CD14-positive monocyte (primary cell): Measurements from ENCODE around the gene FAM131B. TPM values are rescaled to one million over a fixed set of nuclear protein-coding genes. Genes with fewer than 3 reads are reported as not detected.
A peak's percentile ranks its signal among the peaks of the same experiment; 100 is the strongest.

ENCODE experiments used
- DNase-seq, 3 donors: peaks; one replicate each; pipeline ENCODE4 v3.0.0-alpha.2; 2011 to 2022
- H2AFZ ChIP-seq: 2 replicates; pipeline ENCODE4 v1.6.0; 2012; ENCODE audit warnings: mild to moderate bottlenecking, low read depth, low read length, inconsistent platforms; ENCODE audit not compliant: insufficient read depth, poor library complexity, severe bottlenecking
- H3K27ac ChIP-seq, 2 donors: 1 replicate in 1 of 2; 2 replicates in 1 of 2; pipeline ENCODE4 v1.5.1; 2012 to 2013; ENCODE audit warnings: low read length in 2 of 2, control low read depth in 1 of 2, inconsistent platforms in 1 of 2, low read depth in 1 of 2, mild to moderate bottlenecking in 1 of 2
- H3K27me3 ChIP-seq, 2 donors: one replicate each; pipeline versions ENCODE4 v1.6.0 to v1.6.1; 2011 to 2013; ENCODE audit warnings: low read length in 2 of 2; ENCODE audit not compliant: control insufficient read depth in 2 of 2, insufficient read depth in 2 of 2
- H3K36me3 ChIP-seq, 2 donors: replicated peaks in 1 of 2; 1 replicate in 1 of 2; 2 replicates in 1 of 2; pipeline versions ENCODE4 v1.5.1 to v1.6.1; 2012 to 2013; ENCODE audit warnings: low read length in 2 of 2, control low read depth in 1 of 2, inconsistent platforms in 1 of 2, mild to moderate bottlenecking in 1 of 2; ENCODE audit not compliant: insufficient read depth in 2 of 2, control insufficient read depth in 1 of 2
- H3K4me1 ChIP-seq, 2 donors: 1 replicate in 1 of 2; 2 replicates in 1 of 2; pipeline versions ENCODE4 v1.5.1 to v1.6.1; 2012 to 2013; ENCODE audit warnings: low read length in 2 of 2, control low read depth in 1 of 2, inconsistent platforms in 1 of 2, mild to moderate bottlenecking in 1 of 2, moderate library complexity in 1 of 2; ENCODE audit not compliant: insufficient read depth in 2 of 2, control insufficient read depth in 1 of 2
- H3K4me2 ChIP-seq: replicated peaks from 2 replicates; pipeline ENCODE3; 2012; ENCODE audit warnings: low read length, moderate library complexity, mild to moderate bottlenecking; ENCODE audit not compliant: poor library complexity, severe bottlenecking; ENCODE audit errors: extremely low read depth
- H3K4me3 ChIP-seq, 3 experiments: fragments of 200-600 bp in 1 of 3; sonication (generic) in 1 of 3; replicated peaks in 1 of 3; 1 replicate in 2 of 3; 2 replicates in 1 of 3; pipeline ENCODE4 v1.5.1; 2011 to 2013; ENCODE audit warnings: low read length in 3 of 3, mild to moderate bottlenecking in 3 of 3, control low read depth in 2 of 3, low read depth in 2 of 3, inconsistent platforms in 1 of 3, moderate library complexity in 1 of 3
- H3K79me2 ChIP-seq: 2 replicates; pipeline ENCODE4 v1.6.0; 2012; ENCODE audit warnings: mild to moderate bottlenecking, control low read depth, inconsistent platforms, low read length, moderate library complexity; ENCODE audit not compliant: insufficient read depth
- H3K9ac ChIP-seq: 2 replicates; pipeline ENCODE4 v1.6.0; 2017; ENCODE audit warnings: low read length, mild to moderate bottlenecking; ENCODE audit not compliant: insufficient read depth, poor library complexity, severe bottlenecking
- H3K9me3 ChIP-seq, 2 donors: replicated peaks in 1 of 2; 1 replicate in 1 of 2; 2 replicates in 1 of 2; pipeline versions ENCODE4 v1.5.1 to v1.6.1; 2012 to 2013; ENCODE audit warnings: low read length in 2 of 2, control low read depth in 1 of 2; ENCODE audit not compliant: control insufficient read depth in 1 of 2, insufficient read depth in 1 of 2
- H4K20me1 ChIP-seq: 2 replicates; pipeline ENCODE4 v1.6.0; 2012; ENCODE audit warnings: mild to moderate bottlenecking, low read length, control low read depth, moderate library complexity; ENCODE audit not compliant: insufficient read depth
- H3K27ac Mint-ChIP-seq, 7 donors: one replicate each; pipeline ENCODE4 v1.8.0; 2020; ENCODE audit warnings: mild to moderate bottlenecking in 7 of 7, mixed read lengths in 7 of 7, moderate library complexity in 6 of 7, inconsistent platforms in 2 of 7
- H3K27me3 Mint-ChIP-seq, 3 donors: one replicate each; pipeline ENCODE4 v1.8.0; 2021 to 2022; ENCODE audit warnings: low read depth in 3 of 3, mild to moderate bottlenecking in 3 of 3, mixed read lengths in 3 of 3, moderate library complexity in 3 of 3, inconsistent platforms in 1 of 3
- H3K36me3 Mint-ChIP-seq, 2 donors: one replicate each; pipeline ENCODE4 v1.8.0; 2020; ENCODE audit warnings: mixed read lengths in 2 of 2, inconsistent platforms in 1 of 2, mild to moderate bottlenecking in 1 of 2
- H3K4me1 Mint-ChIP-seq: one replicate; pipeline ENCODE4 v1.8.0; 2020; ENCODE audit warnings: mild to moderate bottlenecking, mixed read lengths
- H3K4me3 Mint-ChIP-seq, 2 donors: one replicate each; pipeline ENCODE4 v1.8.0; 2020; ENCODE audit warnings: mild to moderate bottlenecking in 2 of 2, mixed read lengths in 2 of 2, moderate library complexity in 1 of 2
- H3K9me3 Mint-ChIP-seq, 7 donors: one replicate each; pipeline ENCODE4 v1.8.0; 2020 to 2022; ENCODE audit warnings: mixed read lengths in 7 of 7, mild to moderate bottlenecking in 6 of 7, moderate library complexity in 6 of 7, inconsistent platforms in 2 of 7
- CTCF ChIP-seq: fragments of 200-600 bp; IDR thresholded peaks from one replicate; pipeline ENCODE4 v1.8.0; 2022; ENCODE audit warnings: antibody characterized with exemption, mild to moderate bottlenecking
- WGBS: methylation state at CpG from one replicate; pipeline ENCODE4 v1.1.5; 2013; ENCODE audit warnings: missing lambda C conversion rate; ENCODE audit not compliant: insufficient coverage; 5-methylcytosine and 5-hydroxymethylcytosine counted together
- intact Hi-C, 2 donors: fragments of 100-400 bp; cut with micrococcal nuclease; formaldehyde crosslinking; loops; one replicate each; pipeline versions ENCODE4 v1.15.0 to v1.15.1; 2023
- polyA plus RNA-seq, 3 donors: library from polyadenylated mRNA; depleted of rRNA in 1 of 3; unstranded in 2 of 3; stranded (reverse) in 1 of 3; fragments of 300-500 nt in 2 of 3; fragments of >200 nt in 1 of 3; fragmentation: Illumina TruSeq in 2 of 3; gene quantifications; 1 replicate in 2 of 3; 2 replicates in 1 of 3; pipeline ENCODE4 v1.2.3, GENCODE V29; 2012 to 2021

Gene FAM131B
- polyA plus RNA-seq, 3 donors: 0.69 to 0.72 TPM; not detected in 1

DNA sequence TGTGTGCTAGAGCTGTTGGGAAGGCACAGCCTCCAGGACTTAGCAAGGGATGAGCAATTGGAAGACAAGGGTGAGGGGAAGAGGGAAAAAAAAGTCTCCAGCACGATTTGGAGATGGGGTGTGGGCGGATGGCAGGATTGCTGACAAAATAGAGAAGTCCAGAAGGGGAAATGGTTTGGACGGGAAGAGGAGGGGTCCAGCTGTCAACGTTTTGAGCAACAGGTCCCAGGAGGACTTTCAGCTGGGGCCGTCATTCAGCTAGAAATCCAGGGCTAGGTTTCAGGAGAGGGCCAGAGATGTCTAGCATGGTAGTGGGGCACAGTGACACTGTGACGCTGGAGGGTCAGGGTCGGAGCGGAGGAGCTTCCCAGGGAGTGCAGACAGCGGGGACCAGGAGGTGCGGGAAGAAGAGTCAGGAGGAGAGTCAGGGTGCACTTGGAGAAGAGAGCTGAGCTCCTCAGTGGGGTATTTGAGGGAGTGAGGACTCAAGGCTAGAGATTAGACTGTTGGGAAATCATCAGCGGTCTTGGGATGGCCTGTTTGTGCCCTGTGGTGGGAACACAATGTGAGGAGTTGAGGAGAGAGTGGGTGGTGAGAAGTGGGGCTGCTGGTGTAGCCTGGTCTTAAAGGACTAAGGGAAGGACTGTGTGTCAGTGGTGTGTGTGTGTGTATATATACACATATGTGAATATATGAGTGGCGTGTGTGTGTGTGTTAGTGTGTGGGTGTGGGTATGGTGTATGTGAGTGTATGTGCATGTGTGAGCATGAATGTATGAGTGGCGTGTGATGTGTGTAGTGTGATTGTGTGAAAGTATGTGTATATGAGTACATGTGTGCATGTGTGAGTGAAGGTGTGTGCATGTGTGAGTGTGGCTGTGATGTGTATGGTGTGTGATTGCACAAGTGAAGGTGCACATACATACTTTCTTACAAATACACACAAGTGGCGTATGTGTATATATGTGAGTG is 22.4 kb upstream of the FAM131B start:
- H3K9me3 Mint-ChIP-seq: no peaks in the 10 kb centered on the region
- peaks cover 100% of the 10 kb centered on the region for H3K79me2 ChIP-seq
- peak; percentile 54 to 76 (median 73) for DNase-seq
- no peaks in the 10 kb centered on the region for H3K27me3 Mint-ChIP-seq
- H3K4me3 ChIP-seq: peak overlapping the region; percentile 81 to 99 (median 98)
- intact Hi-C loops: loop anchor here (5.0 kb wide), 3 partner anchors 32 to 143 kb away; no protein-coding TSS in a partner anchor
- no peaks in the 10 kb centered on the region for H3K27me3 ChIP-seq
- no peak for TF ChIP-seq CTCF
- peak overlapping the region; percentile 97 for H3K4me2 ChIP-seq
- H3K4me3 Mint-ChIP-seq: no peak overlapping the region
- H3K36me3 Mint-ChIP-seq: peaks cover 0 to 32% of the 10 kb centered on the region in 2 donors
- H3K4me1 ChIP-seq: peaks cover 60 to 79% of the 10 kb centered on the region in 2 donors
- H3K27ac Mint-ChIP-seq: no peak overlapping the region
- no peaks in the 10 kb centered on the region for H3K9me3 ChIP-seq
- peaks cover 19% of the 10 kb centered on the region for H3K4me1 Mint-ChIP-seq
- no peak overlapping the region for H2AFZ ChIP-seq
- peak overlapping the region; percentile 80 to 99 for H3K27ac ChIP-seq
- peaks cover 87% of the 10 kb centered on the region for H4K20me1 ChIP-seq
- peak overlapping the region; percentile 100 for H3K9ac ChIP-seq
- H3K36me3 ChIP-seq: peaks cover 44 to 54% of the 10 kb centered on the region in 2 donors
- 17% methylated on average over 13 of the region's 14 CpGs for WGBS

DNA sequence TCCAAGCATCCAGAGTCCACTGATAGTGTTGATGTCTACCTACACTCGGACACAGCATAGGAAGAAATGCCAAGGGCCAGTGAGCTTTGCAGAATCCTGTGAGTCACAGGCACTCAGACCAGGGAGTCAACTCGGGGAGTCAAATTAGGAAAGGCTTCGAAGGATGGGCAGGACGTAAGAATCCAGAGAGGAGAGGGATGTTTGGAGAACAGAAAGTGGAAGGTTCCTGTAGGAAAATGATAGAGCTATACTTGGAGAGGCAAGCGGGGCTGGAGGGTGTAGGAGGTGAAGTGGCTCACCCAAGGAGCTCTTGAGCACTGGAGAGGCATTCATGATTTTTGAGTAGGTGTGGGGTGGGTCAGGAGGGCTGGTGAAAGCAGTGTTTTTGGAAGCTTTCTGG is 21.6 kb upstream of the FAM131B start:
- intact Hi-C loops: loop anchor here (5.0 kb wide), 3 partner anchors 33 to 142 kb away; no protein-coding TSS in a partner anchor
- peak overlapping the region; percentile 100 for H3K9ac ChIP-seq
- Mint-ChIP-seq H3K27me3 (no peaks in the 10 kb centered on the region), H3K4me3 (no peak overlapping the region), H3K27ac (no peak overlapping the region), H3K4me1 (peaks cover 19% of the 10 kb centered on the region), H3K9me3 (no peaks in the 10 kb centered on the region), H3K36me3 (peaks cover 0 to 24% of the 10 kb centered on the region in 2 donors)
- H2AFZ ChIP-seq: no peak overlapping the region
- DNase-seq: peak in 2 of 3 donors; percentile 56 to 58
- no peaks in the 10 kb centered on the region for H3K9me3 ChIP-seq
- peaks cover 66 to 79% of the 10 kb centered on the region in 2 donors for H3K4me1 ChIP-seq
- peak overlapping the region; percentile 97 for H3K4me2 ChIP-seq
- peaks cover 100% of the 10 kb centered on the region for H3K79me2 ChIP-seq
- no peaks in the 10 kb centered on the region for H3K27me3 ChIP-seq
- no peak for TF ChIP-seq CTCF
- H3K36me3 ChIP-seq: peaks cover 36 to 46% of the 10 kb centered on the region in 2 donors
- WGBS: 3% methylated on average over 5 of the region's 5 CpGs
- H3K4me3 ChIP-seq: peak overlapping the region; percentile 81 to 99 (median 98)
- H3K27ac ChIP-seq: peak overlapping the region; percentile 80 to 99
- peaks cover 79% of the 10 kb centered on the region for H4K20me1 ChIP-seq
